ENCODE data around the gene ADGRG2. TPM values are rescaled to one million over a fixed set of nuclear protein-coding genes. Genes with fewer than 3 reads are reported as not detected.

The ADGRG2 gene
- polyA plus RNA-seq, 3 donors: not detected

- no peak for DNase-seq
- no peak overlapping the region for H3K27ac Mint-ChIP-seq
Observed at GRCh38 chrX:19097553-19098283, 24.6 kb downstream of the ADGRG2 start.

DNA sequence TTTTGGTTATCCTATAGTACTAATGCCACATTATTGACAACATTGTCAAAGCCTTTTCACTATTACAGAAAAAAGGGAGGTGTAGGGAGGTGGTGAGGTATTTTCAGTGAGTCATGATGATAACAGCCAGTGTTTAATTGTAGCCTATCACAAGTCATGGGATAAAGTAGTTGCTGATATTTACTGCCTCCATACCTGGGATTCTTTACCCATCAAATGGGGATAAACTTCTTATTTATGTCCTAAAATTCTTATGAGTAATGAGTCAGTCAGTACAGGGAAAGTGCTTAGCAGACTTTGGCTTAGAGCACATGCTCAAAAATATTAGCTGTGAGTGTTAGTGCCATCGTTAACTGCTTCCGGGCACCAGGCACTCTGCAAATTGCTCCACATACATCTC lies 25.7 kb downstream of the ADGRG2 start:
- no CpG with 5 or more reads among the region's 2 CpGs for WGBS (ENCODE audit: insufficient coverage)
- intact Hi-C loops (cut with micrococcal nuclease): no loop called here
- Histone ChIP-seq H3K4me1 (ENCODE audit: control insufficient read depth in 1 of 2, insufficient read depth in 2 of 2, low read length in 2 of 2) (no peaks in the 10 kb centered on the region), H3K27ac (ENCODE audit: low read depth in 1 of 2, low read length in 2 of 2) (no peak overlapping the region), H3K9me3 (replicated peaks in 1 of 2; ENCODE audit: control insufficient read depth in 1 of 2, insufficient read depth in 1 of 2, low read length in 2 of 2) (no peaks in the 10 kb centered on the region), H3K36me3 (replicated peaks in 1 of 2; ENCODE audit: control insufficient read depth in 1 of 2, insufficient read depth in 2 of 2, low read length in 2 of 2) (no peaks in the 10 kb centered on the region), H3K4me2 (replicated peaks; ENCODE audit: extremely low read depth, low read length, poor library complexity, severe bottlenecking) (no peak overlapping the region), H3K9ac (ENCODE audit: insufficient read depth, low read length, poor library complexity, severe bottlenecking) (no peak overlapping the region), H3K79me2 (ENCODE audit: insufficient read depth, low read length) (no peaks in the 10 kb centered on the region), H3K4me3 (replicated peaks in 1 of 3; ENCODE audit: low read depth in 2 of 3, low read length in 3 of 3) (no peak overlapping the region), H3K27me3 (ENCODE audit: control insufficient read depth in 2 of 2, insufficient read depth in 2 of 2, low read length in 2 of 2) (no peaks in the 10 kb centered on the region), H2AFZ (ENCODE audit: insufficient read depth, low read depth, low read length, poor library complexity, severe bottlenecking) (no peak overlapping the region), H4K20me1 (ENCODE audit: insufficient read depth, low read length) (no peaks in the 10 kb centered on the region)
- Mint-ChIP-seq H3K27me3 (ENCODE audit: low read depth in 3 of 3) (peaks cover 0 to 3% (median 3%) of the 10 kb centered on the region in 3 donors), H3K36me3 (no peaks in the 10 kb centered on the region), H3K27ac (no peak overlapping the region), H3K4me1 (no peaks in the 10 kb centered on the region), H3K9me3 (peaks cover 3 to 7% (median 4%) of the 10 kb centered on the region in 7 donors), H3K4me3 (no peak overlapping the region)
- TF ChIP-seq, protein P1, sequence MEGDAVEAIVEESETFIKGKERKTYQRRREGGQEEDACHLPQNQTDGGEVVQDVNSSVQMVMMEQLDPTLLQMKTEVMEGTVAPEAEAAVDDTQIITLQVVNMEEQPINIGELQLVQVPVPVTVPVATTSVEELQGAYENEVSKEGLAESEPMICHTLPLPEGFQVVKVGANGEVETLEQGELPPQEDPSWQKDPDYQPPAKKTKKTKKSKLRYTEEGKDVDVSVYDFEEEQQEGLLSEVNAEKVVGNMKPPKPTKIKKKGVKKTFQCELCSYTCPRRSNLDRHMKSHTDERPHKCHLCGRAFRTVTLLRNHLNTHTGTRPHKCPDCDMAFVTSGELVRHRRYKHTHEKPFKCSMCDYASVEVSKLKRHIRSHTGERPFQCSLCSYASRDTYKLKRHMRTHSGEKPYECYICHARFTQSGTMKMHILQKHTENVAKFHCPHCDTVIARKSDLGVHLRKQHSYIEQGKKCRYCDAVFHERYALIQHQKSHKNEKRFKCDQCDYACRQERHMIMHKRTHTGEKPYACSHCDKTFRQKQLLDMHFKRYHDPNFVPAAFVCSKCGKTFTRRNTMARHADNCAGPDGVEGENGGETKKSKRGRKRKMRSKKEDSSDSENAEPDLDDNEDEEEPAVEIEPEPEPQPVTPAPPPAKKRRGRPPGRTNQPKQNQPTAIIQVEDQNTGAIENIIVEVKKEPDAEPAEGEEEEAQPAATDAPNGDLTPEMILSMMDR (IDR thresholded peaks at IDR 0.05): no peak
- DNase-seq: no peak

More at GRCh38 chrX:19097553-19098283, 24.6 kb downstream of the ADGRG2 start:
- Histone ChIP-seq H2AFZ (ENCODE audit: insufficient read depth, low read depth, low read length, poor library complexity, severe bottlenecking) (no peak overlapping the region), H3K4me1 (ENCODE audit: control insufficient read depth in 1 of 2, insufficient read depth in 2 of 2, low read length in 2 of 2) (no peaks in the 10 kb centered on the region), H3K4me3 (replicated peaks in 1 of 3; ENCODE audit: low read depth in 2 of 3, low read length in 3 of 3) (no peak overlapping the region), H4K20me1 (ENCODE audit: insufficient read depth, low read length) (no peaks in the 10 kb centered on the region), H3K27ac (ENCODE audit: low read depth in 1 of 2, low read length in 2 of 2) (no peak overlapping the region), H3K36me3 (replicated peaks in 1 of 2; ENCODE audit: control insufficient read depth in 1 of 2, insufficient read depth in 2 of 2, low read length in 2 of 2) (no peaks in the 10 kb centered on the region), H3K4me2 (replicated peaks; ENCODE audit: extremely low read depth, low read length, poor library complexity, severe bottlenecking) (no peak overlapping the region), H3K79me2 (ENCODE audit: insufficient read depth, low read length) (no peaks in the 10 kb centered on the region), H3K9ac (ENCODE audit: insufficient read depth, low read length, poor library complexity, severe bottlenecking) (no peak overlapping the region), H3K9me3 (replicated peaks in 1 of 2; ENCODE audit: control insufficient read depth in 1 of 2, insufficient read depth in 1 of 2, low read length in 2 of 2) (no peaks in the 10 kb centered on the region), H3K27me3 (ENCODE audit: control insufficient read depth in 2 of 2, insufficient read depth in 2 of 2, low read length in 2 of 2) (no peaks in the 10 kb centered on the region)
- Mint-ChIP-seq H3K4me1 (no peaks in the 10 kb centered on the region), H3K27me3 (ENCODE audit: low read depth in 3 of 3) (peaks cover 0 to 3% (median 3%) of the 10 kb centered on the region in 3 donors), H3K9me3 (peaks cover 0 to 7% (median 3%) of the 10 kb centered on the region in 7 donors), H3K36me3 (no peaks in the 10 kb centered on the region), H3K4me3 (no peak overlapping the region)
- intact Hi-C loops (cut with micrococcal nuclease): no loop called here
- TF ChIP-seq, protein P1 (IDR thresholded peaks at IDR 0.05): no peak
- WGBS (ENCODE audit: insufficient coverage): no CpG with 5 or more reads among the region's 12 CpGs

All from CD14-positive monocyte (primary cell).